Adrenal gland (tissue), 12 donors: ENCODE results near the gene INPP4A. TPM values are rescaled to one million over a fixed set of nuclear protein-coding genes. Genes with fewer than 3 reads are reported as not detected.

Experiments used
- DNase-seq, 7 donors: peaks; one replicate each; pipeline ENCODE4 v3.0.0-alpha.2; 2019 to 2020
- H3K27ac ChIP-seq, 5 donors: fragments of 200-600 bp; sonication (generic) in 4 of 5; 1 replicate in 3 of 5; 2 replicates in 2 of 5; pipeline versions ENCODE4 v1.5.1 to v1.8.0; 2016 to 2020; ENCODE audit warnings: mild to moderate bottlenecking in 1 of 5
- H3K27me3 ChIP-seq: fragments of 200-600 bp; 2 replicates; pipeline ENCODE4 v1.8.0; 2021
- H3K36me3 ChIP-seq, 2 donors: fragments of 200-600 bp; replicated peaks in 1 of 2; 1 replicate in 1 of 2; 2 replicates in 1 of 2; pipeline versions ENCODE4 v1.5.1 to v1.8.0; 2018 to 2022
- H3K4me1 ChIP-seq, 2 donors: fragments of 200-600 bp; replicated peaks in 1 of 2; 1 replicate in 1 of 2; 2 replicates in 1 of 2; pipeline versions ENCODE4 v1.5.1 to v1.8.0; 2018 to 2021
- H3K4me3 ChIP-seq, 4 donors: fragments of 200-600 bp; sonication (generic) in 3 of 4; one replicate each; pipeline ENCODE4 v1.5.1; 2016 to 2018
- H3K9me3 ChIP-seq, 3 donors: fragments of 200-600 bp; sonication (generic) in 1 of 3; replicated peaks in 1 of 3; 1 replicate in 2 of 3; 2 replicates in 1 of 3; pipeline versions ENCODE4 v1.5.1 to v1.8.0; 2016 to 2021
- CTCF ChIP-seq, 6 experiments: fragments of 450-650 bp in 4 of 6; fragments of 200-600 bp in 2 of 6; sonication (generic) in 1 of 6; IDR thresholded peaks; 1 replicate in 5 of 6; 2 replicates in 1 of 6; pipeline versions ENCODE4 v1.5.1 to v1.8.0; 2016 to 2021; ENCODE audit warnings: antibody characterized with exemption in 6 of 6, mild to moderate bottlenecking in 2 of 6, moderate library complexity in 1 of 6
- POLR2A ChIP-seq, 2 donors: fragments of 450-650 bp; IDR thresholded peaks; one replicate each; pipeline ENCODE4 v1.6.1; 2017; ENCODE audit warnings: antibody characterized with exemption in 2 of 2, mild to moderate bottlenecking in 2 of 2, moderate library complexity in 1 of 2
- WGBS, 4 donors: extraction: QIAGEN DNeasy Blood & Tissue Kit in 2 of 4; methylation state at CpG; one replicate each; pipeline versions ENCODE4 v1.1.5 to v1.1.7; 2013 to 2017; 5-methylcytosine and 5-hydroxymethylcytosine counted together
- intact Hi-C, 2 donors: fragments of 100-400 bp; cut with DNase I; formaldehyde crosslinking; loops; one replicate each; pipeline versions ENCODE4 v1.14.1 to v1.15.0; 2022 to 2023
- polyA plus RNA-seq, 3 donors: library from polyadenylated mRNA; stranded (reverse); fragments of 200-250 nt in 2 of 3; fragments of 350-450 nt in 1 of 3; fragmentation: Illumina TruSeq in 1 of 3; extraction: RNeasy Lipid Tissue Mini Kit (QIAGEN cat#74804) in 1 of 3; gene quantifications; one replicate each; pipeline ENCODE4 v1.2.3, GENCODE V29; 2013 to 2014
- total RNA-seq, 9 donors: library from RNA; depleted of rRNA in 4 of 9; stranded (reverse); fragments of >200 nt in 4 of 9; fragments of 120-200 nt in 1 of 9; fragmentation: NEBNext Ultra II Directional in 1 of 9; extraction: Animal tissue kit (Norgen Biotek cat#: 25700) in 1 of 9; gene quantifications; one replicate each; pipeline versions ENCODE4 v1.1.0 to v1.2.4, GENCODE V29; 2013 to 2023
- donor health status: healthy with polysubstance abuse.
- donor health status: Bipolar disorder and iron deficiency.
- donor health status: DM: yes; HTN: yes; CAD: no.
- donor health status: DM: no; HTN: no; CAD: no.
- donor health status: DM: no; HTN: no; CAD: no.
- donor health status: DM: yes; HTN: yes; CAD: no.

Gene INPP4A
- total and polyA plus RNA-seq, 12 donors = 8.8 to 40.5 (median 27.3) TPM

GRCh38 chr2:98478907-98479306 is 34.2 kb downstream of the INPP4A start:
- Histone ChIP-seq H3K4me1 (peaks cover 9 to 29% of the 10 kb centered on the region in 2 donors), H3K27me3 (no peaks in the 10 kb centered on the region), H3K27ac (peak overlapping the region in 2 of 5 donors; percentile 38 to 73), H3K9me3 (no peaks in the 10 kb centered on the region), H3K36me3 (no peaks in the 10 kb centered on the region), H3K4me3 (no peak overlapping the region)
- no peak for DNase-seq
- intact Hi-C loops = no loop called here
- no peak for TF ChIP-seq CTCF (IDR thresholded peaks at IDR 0.05)
- TF ChIP-seq POLR2A (IDR thresholded peaks at IDR 0.05) = no peak
- WGBS, 4 donors = 74 to 92% (median 84%) methylated on average over 4 of the region's 4 CpGs

- DNase-seq = no peak
- intact Hi-C loops = no loop called here
- Histone ChIP-seq H3K4me3 (no peak overlapping the region), H3K4me1 (peaks cover 9 to 29% of the 10 kb centered on the region in 2 donors), H3K9me3 (no peaks in the 10 kb centered on the region), H3K36me3 (no peaks in the 10 kb centered on the region), H3K27ac (peak overlapping the region in 2 of 5 donors; percentile 38 to 73), H3K27me3 (no peaks in the 10 kb centered on the region)
- TF ChIP-seq POLR2A (IDR thresholded peaks at IDR 0.05) (no peak), CTCF (IDR thresholded peaks at IDR 0.05) (no peak)
- WGBS, 4 donors = 59 to 73% (median 68%) methylated on average over 4 of the region's 4 CpGs
Observed at GRCh38 chr2:98479371-98479770, 34.7 kb downstream of the INPP4A start.

- peak; percentile 70 to 91 (median 81) for DNase-seq
- Histone ChIP-seq H3K27ac (peak overlapping the region in 2 of 5 donors; percentile 38 to 73), H3K36me3 (no peaks in the 10 kb centered on the region), H3K9me3 (no peaks in the 10 kb centered on the region), H3K4me1 (peaks cover 9 to 29% of the 10 kb centered on the region in 2 donors), H3K4me3 (no peak overlapping the region), H3K27me3 (no peaks in the 10 kb centered on the region)
- TF ChIP-seq CTCF (IDR thresholded peaks at IDR 0.05) (peak in 1 of 6 experiments; percentile 29), POLR2A (IDR thresholded peaks at IDR 0.05) (no peak)
- WGBS, 4 donors = 31 to 60% (median 32%) methylated on average over 3 to 4 of the region's 4 CpGs
- intact Hi-C loops = no loop called here
Observed at GRCh38 chr2:98479959-98480524, 35.4 kb downstream of the INPP4A start.

GRCh38 chr2:98480598-98480997 is 35.9 kb downstream of the INPP4A start:
- DNase-seq = no peak
- Histone ChIP-seq H3K27me3 (no peaks in the 10 kb centered on the region), H3K36me3 (no peaks in the 10 kb centered on the region), H3K4me3 (no peak overlapping the region), H3K4me1 (peaks cover 9 to 29% of the 10 kb centered on the region in 2 donors), H3K9me3 (no peaks in the 10 kb centered on the region), H3K27ac (peak overlapping the region in 1 of 5 donors; percentile 73)
- WGBS, 4 donors = 84 to 91% (median 88%) methylated on average over 9 of the region's 9 CpGs; no CpG with 5 or more reads in 1 of the 4 donors
- intact Hi-C loops = no loop called here
- no peak for TF ChIP-seq POLR2A (IDR thresholded peaks at IDR 0.05)
- TF ChIP-seq CTCF (IDR thresholded peaks at IDR 0.05) = no peak
